Fibroblast of villous mesenchyme (primary cell): ENCODE data around the gene MKNK1. TPM values are rescaled to one million over a fixed set of nuclear protein-coding genes. Genes with fewer than 3 reads are reported as not detected.
A peak's percentile ranks its signal among the peaks of the same experiment; 100 is the strongest.

Source experiments
- DNase-seq: peaks from one replicate; pipeline ENCODE4 v3.0.0-alpha.2; 2010; ENCODE audit warnings: low read depth
- H3K4me3 ChIP-seq: 2 replicates; pipeline ENCODE4 v1.5.1; 2011; ENCODE audit warnings: low read depth, mild to moderate bottlenecking, low read length
- CTCF ChIP-seq: IDR thresholded peaks from 2 replicates; pipeline ENCODE4 v1.5.1; 2012; ENCODE audit warnings: low read depth, mild to moderate bottlenecking, low read length; ENCODE audit not compliant: insufficient read depth
- total RNA-seq: library from RNA; depleted of rRNA; stranded (reverse); fragments of >200 nt; gene quantifications from 2 replicates; pipeline ENCODE4 v1.2.3, GENCODE V29; 2012

The MKNK1 gene
- total RNA-seq, 1 donor, result 14.7 TPM

- no peak overlapping the region for H3K4me3 ChIP-seq
- no peak for DNase-seq
- TF ChIP-seq CTCF, result no peak
Observed at GRCh38 chr1:46563341-46563740, 40.7 kb downstream of the MKNK1 start.

GRCh38 chr1:46562498-46562897, 41.6 kb downstream of the MKNK1 start:
- TF ChIP-seq CTCF, result no peak
- no peak overlapping the region for H3K4me3 ChIP-seq
- DNase-seq, result no peak

- no peak overlapping the region for H3K4me3 ChIP-seq
- DNase-seq, result no peak
- TF ChIP-seq CTCF, result no peak
Observed at GRCh38 chr1:46558966-46559365, 45.1 kb downstream of the MKNK1 start.

- DNase-seq, result no peak
- H3K4me3 ChIP-seq, result no peak overlapping the region
- TF ChIP-seq CTCF, result no peak
Observed at GRCh38 chr1:46558141-46558963, 45.7 kb downstream of the MKNK1 start.

GRCh38 chr1:46557403-46557802, 46.7 kb downstream of the MKNK1 start:
- TF ChIP-seq CTCF, result no peak
- no peak overlapping the region for H3K4me3 ChIP-seq
- no peak for DNase-seq

GRCh38 chr1:46556822-46557221, 47.2 kb downstream of the MKNK1 start:
- H3K4me3 ChIP-seq, result no peak overlapping the region
- TF ChIP-seq CTCF, result no peak
- DNase-seq, result peak; percentile 10
